IPS DF 4.7 (cell line): ENCODE results near the gene PIK3AP1.
"Not testable (repeated sequence)": the region's sequence is repeated elsewhere in the genome, so short reads cannot be mapped to it uniquely, and the experiment has no call there.

Experiments
- DNase-seq: peaks from one replicate; pipeline ENCODE4 v3.0.0-alpha.2; 2013; ENCODE audit warnings: low spot score; ENCODE audit errors: extremely low read depth

Gene PIK3AP1

DNA sequence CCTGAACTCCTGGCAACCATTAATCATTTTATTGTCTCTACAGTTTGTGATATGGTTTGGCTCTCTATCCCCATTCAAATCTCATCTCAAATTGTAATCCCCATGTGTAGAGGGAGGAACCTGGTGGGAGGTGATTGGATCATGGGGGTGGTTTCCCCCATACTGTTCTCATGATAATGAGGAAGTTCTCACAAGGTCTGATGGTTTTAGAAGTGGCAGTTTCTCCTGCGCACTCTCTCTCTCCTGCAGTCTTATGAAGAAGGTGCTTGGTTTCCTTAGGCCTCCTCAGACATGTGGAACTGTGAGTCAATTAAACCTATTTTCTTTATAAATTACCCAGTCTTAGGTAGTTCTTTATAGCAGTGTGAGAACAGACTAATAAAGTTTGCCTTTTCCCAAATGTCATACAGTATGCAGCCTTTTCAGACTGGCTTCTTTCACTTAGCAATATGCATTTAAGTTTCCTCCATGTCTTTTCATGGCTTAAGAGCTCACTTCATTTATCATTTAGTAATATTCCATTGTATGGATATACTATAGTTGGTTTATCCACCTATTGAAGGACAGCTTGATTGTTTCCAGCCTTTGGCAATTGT is 17.1 kb upstream of the PIK3AP1 start:
- not testable (repeated sequence) for DNase-seq

DNA sequence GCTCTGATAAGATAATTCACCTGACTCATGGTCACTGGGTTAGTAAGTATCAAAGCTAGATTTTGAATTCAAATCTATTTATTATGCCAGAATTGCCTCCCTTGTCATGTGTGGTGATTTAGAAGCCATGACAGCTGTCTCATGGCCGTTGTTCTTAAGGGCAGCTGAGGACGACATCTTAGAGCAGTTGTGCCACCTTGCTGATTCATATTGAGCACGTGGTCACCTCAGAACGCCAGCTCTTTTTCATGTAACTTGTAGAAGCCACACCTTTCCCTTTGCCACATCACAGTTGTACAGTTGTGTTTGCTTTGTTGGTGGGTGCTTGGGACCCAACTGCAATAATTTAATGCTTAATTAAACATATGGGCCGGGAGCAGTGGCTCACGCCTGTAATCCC is 4.3 kb upstream of the PIK3AP1 start:
- DNase-seq = no peak

DNA sequence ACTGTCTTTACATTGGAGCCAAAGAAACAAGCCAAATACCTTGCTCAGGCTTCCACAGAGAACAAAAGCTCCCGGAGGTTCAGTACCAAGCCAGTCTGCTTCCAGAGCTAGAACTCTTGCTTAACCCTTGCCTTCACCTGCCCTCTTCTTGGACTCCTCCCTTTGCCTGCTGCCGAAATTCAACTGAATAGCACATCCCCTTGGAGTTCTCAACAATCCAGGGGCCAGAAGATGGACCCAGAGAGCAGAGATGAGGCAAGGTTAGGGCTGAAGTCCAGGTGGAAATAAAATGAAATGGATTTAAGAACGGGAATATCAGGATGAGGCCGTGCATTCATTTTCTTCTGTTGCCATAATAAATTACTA is 876 bp upstream of the PIK3AP1 start:
- DNase-seq = no peak

DNA sequence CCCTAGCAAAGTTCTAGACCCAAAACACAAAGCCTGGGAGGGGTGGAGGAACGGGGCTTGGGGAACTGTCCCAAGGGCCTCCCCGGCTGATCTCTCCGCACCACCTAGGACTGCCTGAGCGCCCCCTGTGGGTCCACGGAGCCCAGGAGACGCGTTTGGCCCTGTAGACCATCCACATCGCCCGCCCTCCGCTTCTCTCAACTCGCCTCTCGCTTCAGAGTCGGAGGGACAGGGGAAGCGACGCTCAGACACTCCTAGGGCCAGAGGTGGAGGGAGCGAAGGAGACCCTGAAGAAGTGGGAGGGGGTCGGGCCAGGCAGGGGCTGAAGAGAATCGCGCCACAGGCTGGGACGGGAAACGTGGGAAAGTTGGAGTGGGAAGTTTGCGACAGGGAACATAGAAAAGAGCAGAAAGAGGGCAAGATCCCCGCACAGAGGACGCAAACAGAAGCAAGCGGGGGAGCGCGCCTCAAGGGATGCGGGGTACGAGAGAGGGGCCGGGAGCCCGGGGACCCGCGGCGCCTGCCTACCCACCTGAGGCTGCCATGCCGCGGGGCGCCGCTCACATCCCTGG is 378 bp downstream of the PIK3AP1 start:
- no peak for DNase-seq

DNA sequence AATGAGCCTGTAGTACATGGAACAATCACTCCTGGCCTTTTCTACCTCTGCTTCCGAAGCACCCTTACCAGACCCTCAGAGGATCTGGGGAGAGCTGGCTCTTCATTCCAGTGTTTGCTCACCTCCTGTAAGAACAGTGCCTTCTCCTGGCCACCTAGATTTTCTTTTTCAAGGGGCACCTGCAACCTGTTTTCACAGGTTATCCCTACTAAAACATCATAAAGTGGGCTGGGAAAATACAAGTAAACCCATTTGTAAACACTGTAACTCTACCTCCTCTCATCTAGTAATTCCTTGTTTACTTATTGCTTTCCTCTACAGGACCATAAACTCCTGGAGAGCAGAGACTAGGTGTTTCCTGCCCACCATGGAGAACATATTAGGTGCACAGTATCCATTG is 1.1 kb downstream of the PIK3AP1 start:
- DNase-seq = no peak

DNA sequence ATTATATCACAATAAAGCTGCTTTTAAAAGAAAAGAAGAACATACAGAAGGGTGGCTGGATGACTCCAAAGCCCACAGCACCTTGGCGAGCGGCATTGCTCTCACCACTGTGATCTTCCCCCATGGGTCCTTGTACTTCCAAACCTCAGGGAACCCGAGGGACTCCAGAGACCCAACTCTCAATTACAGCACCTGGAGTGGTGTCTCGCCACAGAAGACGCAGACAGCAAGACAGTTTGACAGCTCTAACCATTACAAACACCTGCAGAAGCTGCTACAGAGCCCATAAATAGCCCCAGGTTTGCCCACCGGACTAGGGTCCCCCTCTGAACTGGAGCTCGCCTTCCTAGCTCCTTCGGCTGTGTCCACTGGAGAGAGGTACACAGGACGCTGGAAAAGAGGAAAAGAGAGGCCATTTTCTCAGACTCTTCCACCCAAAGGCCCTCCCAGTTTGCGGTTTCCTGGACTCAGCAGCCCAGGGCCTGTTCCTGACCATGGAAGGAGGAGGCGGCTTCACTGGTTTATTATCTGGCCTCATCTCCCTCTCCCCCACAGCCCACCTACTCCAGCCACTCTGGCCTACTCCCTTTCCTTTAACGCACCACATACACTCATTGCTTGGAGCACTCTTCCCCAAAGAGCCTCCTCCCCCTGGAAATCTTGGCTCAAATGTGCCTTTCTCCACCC is 1.9 kb downstream of the PIK3AP1 start:
- DNase-seq = no peak

DNA sequence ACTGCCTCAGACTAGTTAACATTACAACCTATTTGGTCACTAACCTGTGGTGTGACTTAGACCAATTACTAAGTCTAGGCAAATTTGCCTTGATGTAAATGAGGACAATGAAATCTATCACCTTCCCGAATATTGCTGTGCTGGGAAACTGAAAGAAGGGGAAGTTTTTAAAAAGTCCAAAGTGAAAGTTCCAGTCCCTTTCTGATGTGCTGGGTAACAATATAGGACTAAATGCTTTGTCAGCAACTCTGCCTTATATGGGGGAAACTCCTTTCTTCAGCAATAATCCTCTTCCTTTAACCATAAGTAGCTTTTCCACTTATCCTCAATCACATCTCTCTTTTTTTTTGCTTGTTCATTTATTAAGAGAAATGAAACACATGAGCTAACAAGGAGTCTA is 3.9 kb downstream of the PIK3AP1 start:
- no peak for DNase-seq

DNA sequence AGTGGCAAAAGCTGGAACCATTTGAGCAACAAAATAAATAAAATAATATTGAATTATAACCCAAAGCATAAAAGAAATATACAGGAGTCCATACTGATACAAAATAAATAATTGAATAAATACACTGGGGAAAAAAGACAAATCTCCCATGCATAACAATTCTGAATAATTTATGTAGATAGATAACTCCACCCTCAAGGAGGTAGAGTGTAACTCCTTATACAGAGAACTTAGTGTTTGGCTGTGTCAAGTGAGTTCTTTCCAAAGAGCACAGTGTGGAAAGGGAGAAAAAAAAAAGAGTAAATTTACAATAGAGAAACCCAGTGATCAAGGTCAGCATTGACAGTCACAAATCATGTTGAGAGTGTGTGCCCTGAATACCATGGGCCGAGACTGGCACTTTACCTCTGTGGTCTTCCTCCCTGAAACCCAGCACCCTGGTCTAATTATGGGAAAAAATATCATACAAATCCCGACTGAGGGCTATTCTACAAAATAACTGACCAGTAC is 5.5 kb downstream of the PIK3AP1 start:
- DNase-seq = no peak

DNA sequence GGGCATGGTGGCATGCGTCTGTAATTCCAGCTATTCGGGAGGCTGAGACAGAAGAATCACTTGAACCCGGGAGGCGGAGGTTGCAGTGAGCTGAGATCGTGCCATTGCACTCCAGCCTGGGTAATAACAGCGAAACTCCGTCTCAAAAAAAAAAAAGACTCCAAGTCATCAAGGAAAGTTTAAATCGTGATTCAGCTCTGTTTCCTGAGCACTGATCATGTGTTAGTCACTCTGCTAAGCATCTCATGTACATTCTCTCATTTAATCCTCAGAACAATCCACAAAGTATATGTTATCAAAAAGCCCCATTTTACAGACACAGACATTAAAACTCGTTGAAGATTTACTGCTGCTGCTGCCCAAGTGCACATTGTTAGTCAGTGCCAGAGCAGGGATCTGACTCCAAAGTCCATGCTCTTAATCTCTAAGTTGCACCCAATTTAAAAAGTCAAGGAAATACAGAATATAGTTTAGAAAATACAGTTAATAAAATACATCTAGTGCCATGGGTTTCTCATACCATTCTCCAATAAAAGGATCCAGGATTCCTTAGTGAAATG is 6.2 kb downstream of the PIK3AP1 start:
- DNase-seq = no peak

DNA sequence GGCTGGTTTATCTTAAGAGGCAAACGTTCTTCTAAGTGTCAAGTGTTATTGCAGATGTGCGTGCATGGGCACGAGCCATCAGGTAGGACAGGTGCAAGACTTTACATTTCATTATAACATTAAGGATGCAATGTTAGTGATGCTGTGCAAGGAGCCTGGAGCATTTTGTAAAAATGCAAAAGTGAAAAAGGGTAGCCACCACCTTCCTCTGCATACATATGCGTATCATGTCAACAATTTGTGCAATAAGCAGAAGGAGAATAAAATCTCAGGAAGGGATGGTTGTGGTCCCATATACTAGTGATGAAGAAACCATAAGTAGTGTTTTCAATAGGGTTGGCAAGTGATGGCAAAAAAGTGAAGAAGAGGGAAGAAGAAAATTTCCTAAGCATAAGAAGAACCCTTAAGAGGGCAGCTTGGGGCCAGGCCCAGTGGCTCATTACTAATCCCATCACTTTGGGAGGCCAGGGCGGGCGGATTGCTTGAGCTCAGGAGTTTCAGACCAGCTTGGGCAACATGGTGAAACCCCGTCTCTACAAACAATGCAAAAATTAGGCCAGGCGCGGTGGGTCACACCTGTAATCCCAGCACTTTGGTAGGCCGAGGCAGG is 7.5 kb downstream of the PIK3AP1 start:
- no peak for DNase-seq

DNA sequence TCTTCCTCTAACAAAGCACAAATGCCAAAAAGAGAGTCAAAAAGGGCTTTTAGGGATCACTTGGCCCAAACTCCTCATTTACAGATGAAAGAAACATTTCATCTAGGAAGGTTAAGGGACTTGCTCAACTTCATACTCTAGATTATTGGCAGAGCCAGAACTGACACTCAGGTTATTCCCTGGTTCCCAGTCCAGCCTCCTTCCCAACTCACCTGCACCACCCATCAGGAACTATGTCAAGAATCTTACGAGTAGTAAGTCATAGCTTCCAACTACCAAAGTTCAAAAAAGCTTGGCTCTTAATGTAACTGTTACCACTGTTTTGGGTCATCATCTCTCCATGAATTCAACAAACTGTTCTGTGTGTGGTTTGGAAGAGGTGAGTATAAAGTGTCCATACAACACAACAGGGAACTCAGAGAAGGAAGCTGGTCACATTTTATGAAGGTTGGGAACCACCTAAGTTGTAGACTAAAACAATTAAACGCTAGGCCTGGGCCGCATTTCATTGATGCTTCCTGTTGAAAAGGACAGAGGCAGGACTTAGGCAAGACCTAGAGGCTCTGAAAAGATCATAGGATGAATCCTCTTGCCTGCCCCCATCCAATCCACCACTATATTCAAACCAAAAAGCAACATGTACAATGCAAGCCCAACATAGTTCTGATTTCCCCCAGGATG is 9.1 kb downstream of the PIK3AP1 start:
- no peak for DNase-seq

DNA sequence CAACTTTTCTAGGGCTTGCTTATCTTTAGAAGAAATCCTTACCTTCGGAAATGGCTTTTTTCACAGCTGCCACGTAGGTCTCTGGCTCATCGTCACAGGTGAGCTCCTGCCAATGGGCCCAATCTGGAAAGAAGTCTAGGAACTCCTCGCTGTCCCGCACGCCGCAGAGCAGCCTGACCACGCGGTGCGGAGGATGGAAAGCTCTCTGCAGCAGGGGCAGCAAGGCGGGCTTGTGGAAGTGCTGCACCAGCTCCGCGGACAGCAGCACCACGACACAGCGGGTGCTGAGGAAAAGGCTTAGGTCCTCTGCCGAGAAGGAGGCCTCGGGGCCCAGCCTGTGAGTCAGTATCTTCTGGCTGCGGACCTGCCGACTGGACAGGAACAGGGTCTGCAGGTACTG is 10.8 kb downstream of the PIK3AP1 start:
- DNase-seq = no peak

DNA sequence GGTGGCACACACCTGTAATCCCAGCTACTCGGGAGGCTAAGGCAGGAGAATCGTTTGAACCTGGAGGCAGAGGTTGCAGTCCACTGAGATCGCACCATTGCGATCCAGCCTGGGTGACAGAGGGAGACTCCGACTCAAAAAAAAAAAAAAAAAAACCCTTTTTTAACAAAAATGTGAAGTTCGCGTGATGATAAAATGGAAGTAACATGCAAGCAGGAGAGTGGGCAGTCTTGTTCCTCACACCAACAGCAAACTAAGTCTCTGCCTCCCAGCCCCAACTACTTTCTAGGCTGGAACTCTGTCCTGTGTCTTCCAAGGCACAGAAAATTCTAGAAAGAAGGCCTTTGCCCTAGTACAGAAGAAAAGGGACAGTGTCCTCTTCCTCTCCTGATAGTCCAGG is 11.3 kb downstream of the PIK3AP1 start:
- no peak for DNase-seq

DNA sequence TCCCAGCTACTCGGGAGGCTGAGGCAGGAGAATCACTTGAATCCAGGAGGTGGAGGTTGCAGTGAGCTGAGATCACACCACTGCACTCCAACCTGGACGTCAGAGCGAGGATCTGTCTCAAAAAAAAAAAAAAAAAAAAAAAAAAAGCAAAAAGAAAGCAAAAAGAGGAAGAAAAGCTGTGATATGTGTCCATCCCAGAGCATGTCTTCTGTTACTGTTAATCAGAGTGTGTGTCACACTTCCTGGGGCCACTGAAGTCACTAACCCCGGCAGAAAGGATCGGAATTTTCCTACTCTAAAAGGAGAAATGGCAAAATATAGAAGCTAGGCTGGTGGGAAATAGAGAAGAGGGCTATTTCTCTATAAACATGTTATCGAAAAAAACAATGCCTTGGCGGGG is 11.9 kb downstream of the PIK3AP1 start:
- no peak for DNase-seq

DNA sequence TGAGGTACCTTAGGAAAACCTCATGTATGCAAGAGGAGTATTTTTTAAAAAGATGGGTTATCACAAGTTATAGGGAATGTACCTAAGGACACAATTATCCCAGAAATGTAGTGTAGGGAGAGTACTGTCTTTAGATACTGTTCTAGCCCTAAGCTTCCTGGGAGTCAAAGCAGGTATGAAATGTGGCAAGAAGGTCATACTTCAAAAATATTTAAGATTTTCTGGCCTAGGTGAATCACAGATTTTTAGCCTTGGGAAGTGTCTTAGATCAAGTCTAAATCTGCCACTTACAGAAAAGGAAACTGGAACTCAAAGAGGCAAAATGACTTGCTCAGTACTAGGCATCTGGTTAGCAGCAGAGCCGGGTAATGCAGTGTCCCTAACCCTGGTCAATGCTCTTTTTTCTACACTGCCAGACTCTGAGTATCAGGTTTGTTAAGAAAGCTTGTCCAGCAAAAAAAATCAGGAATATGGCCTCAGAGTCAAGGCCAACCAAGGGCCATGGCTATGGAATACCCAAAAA is 13.9 kb downstream of the PIK3AP1 start:
- no peak for DNase-seq

DNA sequence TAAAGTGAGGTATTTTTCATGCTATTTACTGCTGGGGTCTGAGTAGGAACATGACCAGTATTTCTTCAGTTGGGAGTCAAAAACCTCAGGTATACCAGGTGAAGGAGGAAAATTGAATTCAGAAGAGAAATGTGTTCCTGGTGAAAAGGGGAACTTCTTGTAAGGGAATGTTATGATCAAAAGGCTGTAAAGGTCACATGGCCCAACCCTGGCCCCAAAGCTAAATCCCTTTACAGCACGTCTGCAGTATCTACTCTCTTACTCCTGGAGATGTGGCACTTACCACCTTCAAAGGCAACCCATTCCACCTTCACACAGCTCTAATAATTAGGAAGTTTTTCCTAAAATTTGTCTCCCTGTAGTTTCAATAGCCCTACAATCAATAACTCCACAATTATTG is 15.2 kb downstream of the PIK3AP1 start:
- no peak for DNase-seq

DNA sequence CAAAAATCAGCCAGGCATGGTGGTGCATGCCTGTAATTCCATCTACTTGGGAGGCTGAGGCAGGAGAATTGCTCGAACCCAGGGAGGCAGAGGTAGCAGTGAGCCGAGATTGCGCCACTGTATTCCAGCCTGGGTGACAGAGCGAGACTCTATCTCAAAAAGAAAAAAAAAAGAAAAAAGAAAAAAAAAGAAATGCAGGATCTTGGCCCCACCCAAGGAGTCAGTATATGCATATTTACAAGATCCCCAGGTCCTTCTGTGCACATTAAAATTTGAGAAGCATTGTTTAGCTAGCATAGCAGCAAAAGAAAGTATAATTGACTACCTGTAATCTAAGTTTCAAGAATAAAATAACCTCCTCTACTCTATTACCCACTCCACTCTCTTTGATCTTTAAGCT is 15.8 kb downstream of the PIK3AP1 start:
- DNase-seq = no peak

DNA sequence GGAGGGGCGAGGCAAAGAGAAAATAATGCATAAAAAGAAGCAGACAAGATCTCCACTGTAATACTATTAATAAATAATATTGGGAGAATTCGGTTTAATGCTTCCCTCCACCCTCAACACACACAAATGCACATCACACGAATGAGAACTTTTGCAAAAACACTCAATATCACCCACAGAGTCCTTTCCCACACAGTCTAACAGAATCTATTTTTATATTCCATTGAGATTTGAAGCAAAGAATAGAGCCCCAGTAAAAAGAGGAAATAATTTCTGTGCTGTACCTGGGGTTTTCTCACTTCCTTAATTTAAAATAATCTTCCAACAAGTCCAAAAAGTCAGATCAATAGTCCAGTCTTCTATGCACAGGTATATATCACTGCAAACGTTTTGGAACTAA is 17.0 kb downstream of the PIK3AP1 start:
- DNase-seq = no peak

DNA sequence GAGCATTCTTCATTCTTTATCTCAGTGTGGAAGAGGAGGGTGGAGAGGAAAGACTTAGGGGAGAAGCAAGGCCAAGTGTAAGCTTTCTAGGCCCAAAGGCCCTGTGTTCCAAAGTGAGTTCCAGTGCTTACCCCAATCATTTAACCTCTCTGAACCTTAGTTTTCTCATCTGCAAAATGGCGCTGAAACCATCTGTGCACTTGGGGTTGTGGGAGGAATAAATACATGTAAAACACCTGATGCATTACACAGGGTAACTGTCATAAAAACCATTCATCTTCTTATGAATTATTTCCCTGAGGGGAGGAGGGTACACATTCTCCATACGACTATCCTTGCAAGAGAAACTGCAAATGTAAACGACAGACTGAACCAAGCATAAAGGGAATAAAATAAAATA is 19.0 kb downstream of the PIK3AP1 start:
- DNase-seq = no peak

DNA sequence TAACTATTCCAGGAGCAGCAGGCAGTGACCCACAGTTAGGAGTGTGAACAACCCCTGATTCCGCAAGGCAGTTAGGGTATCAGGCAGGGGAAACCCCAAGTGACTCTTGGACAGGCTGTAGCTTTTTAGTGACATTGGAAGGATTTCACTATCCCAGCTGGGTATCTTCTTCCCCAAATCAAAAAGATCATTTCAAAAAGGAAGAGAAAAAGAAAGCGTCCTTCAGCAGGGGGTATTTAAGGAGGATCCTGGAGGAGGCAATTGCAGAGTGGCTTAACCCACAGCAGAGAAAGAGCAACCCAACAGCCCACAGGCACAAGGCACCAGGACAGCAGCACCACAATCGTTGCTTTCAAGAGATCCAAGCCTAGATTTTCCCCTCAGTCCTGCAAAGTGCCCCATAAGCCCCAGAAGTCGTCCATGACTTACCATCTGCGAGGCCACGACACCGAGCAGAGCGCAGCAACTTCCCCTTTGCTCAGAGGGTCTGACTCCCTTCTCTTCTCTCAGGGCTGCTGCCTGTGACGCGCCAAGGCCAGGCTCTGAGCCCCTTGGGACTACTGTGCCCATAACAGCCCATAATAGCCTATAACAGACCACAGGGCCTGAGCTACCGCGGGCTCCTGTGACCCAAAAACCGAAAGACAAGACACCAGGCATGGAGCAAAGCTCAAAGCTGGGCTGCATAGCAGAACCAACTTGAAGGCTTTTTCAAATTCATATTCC is 19.8 kb downstream of the PIK3AP1 start:
- no peak for DNase-seq

DNA sequence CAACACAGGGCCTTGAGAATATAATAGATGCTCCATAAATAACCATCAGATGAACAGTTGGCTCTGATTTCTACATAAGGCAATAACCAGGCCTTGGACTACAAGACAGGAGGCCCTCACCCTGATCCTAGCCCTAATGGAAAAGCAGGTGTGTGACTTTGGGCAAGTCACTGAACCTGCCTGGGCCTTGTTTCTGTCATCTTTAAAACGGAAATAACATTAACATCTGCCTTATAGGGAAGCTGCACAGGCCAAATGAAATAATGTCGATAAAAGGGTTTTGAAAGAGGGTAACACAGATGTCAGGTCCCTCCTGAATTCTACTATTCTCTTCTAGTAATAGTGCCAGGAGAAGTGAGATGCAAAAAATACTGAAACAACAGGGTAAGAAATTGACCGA is 20.7 kb downstream of the PIK3AP1 start:
- no peak for DNase-seq
